22Rv1 (cell line): ENCODE data around the gene PLVAP.

Experiments
- CTCF ChIP-seq: fragments of 450-650 bp; IDR thresholded peaks from 2 replicates; pipeline ENCODE4 v1.5.1; 2017; ENCODE audit warnings: mild to moderate bottlenecking
- ZFX ChIP-seq: fragments of 450-650 bp; IDR thresholded peaks from 2 replicates; pipeline ENCODE4 v1.6.1; 2017; ENCODE audit warnings: antibody characterized with exemption, borderline replicate concordance

GRCh38 chr19:17307876-17308377 lies 69.2 kb downstream of the PLVAP start:
- TF ChIP-seq CTCF (no peak), ZFX (no peak)
